ENCODE measurements around the gene HTR3E. TPM values are rescaled to one million over a fixed set of nuclear protein-coding genes. Genes with fewer than 3 reads are reported as not detected.
A peak's percentile ranks its signal among the peaks of the same experiment; 100 is the strongest.

Gene HTR3E
- total and polyA plus RNA-seq, 2 of the 13 experiments (the other 11 are each of a cell fraction or from before 2014, with no cell fraction given): not detected

DNA sequence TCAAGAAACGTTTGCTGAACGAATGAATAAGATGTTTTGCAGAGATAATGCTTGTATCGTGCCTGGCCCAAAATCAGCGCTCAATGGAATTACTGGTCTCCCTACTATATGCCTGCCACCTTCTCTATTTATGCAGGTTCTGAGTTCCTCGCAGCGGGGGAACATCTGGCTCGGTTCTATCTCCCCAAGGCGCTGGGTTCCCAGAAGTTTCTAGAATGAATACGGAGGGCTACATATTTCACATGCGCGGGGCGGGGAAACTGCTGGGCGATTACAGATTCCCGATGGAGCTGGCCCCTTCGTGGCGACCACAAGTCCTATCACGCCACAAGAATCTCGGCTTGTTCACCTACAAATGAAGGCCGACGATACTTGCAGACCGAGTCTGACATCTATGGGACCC is 37.9 kb downstream of the HTR3E start (continued):
- TF ChIP-seq HDAC2 (CRISPR knock-in tag; IDR thresholded peaks at IDR 0.05) (no peak), ADNP (CRISPR knock-in tag; IDR thresholded peaks at IDR 0.05) (no peak), ZNF749 (CRISPR knock-in tag; IDR thresholded peaks at IDR 0.05; ENCODE audit: borderline replicate concordance) (0 out of 2 replicates have a peak, but pooled peaks have one; percentile 41), PRMT3 (CRISPR knock-in tag; IDR thresholded peaks at IDR 0.05; ENCODE audit: borderline replicate concordance, low read depth) (no peak), SP1 (IDR thresholded peaks at IDR 0.05) (no peak), SP1 (CRISPR knock-in tag; IDR thresholded peaks at IDR 0.05) (no peak), CCAR2 (optimal IDR thresholded peaks at IDR 0.05; ENCODE audit: low read depth, low read length) (no peak), DPF2 (CRISPR knock-in tag; IDR thresholded peaks at IDR 0.05; ENCODE audit: borderline replicate concordance, low read depth) (no peak), KAT7 (CRISPR knock-in tag; IDR thresholded peaks at IDR 0.05; ENCODE audit: borderline replicate concordance) (no peak), MED13 (CRISPR knock-in tag; IDR thresholded peaks at IDR 0.05) (peak; percentile 32; the same call in 1 of the 2 replicates), NCOA5 (CRISPR knock-in tag; IDR thresholded peaks at IDR 0.05) (no peak), CAMTA2 (CRISPR knock-in tag; IDR thresholded peaks at IDR 0.05; ENCODE audit: borderline replicate concordance) (no peak), ZMYM4 (CRISPR knock-in tag; IDR thresholded peaks at IDR 0.05) (no peak), ZZZ3 (CRISPR knock-in tag; IDR thresholded peaks at IDR 0.05; ENCODE audit: borderline replicate concordance) (no peak), ZNF780A (CRISPR knock-in tag; IDR thresholded peaks at IDR 0.05) (0 out of 2 replicates have a peak, but pooled peaks have one; percentile 10), ZNF674 (CRISPR knock-in tag; IDR thresholded peaks at IDR 0.05; ENCODE audit: low read depth) (no peak), TEAD2 (CRISPR knock-in tag; IDR thresholded peaks at IDR 0.05) (no peak)
- TF ChIP-seq, protein P1, sequence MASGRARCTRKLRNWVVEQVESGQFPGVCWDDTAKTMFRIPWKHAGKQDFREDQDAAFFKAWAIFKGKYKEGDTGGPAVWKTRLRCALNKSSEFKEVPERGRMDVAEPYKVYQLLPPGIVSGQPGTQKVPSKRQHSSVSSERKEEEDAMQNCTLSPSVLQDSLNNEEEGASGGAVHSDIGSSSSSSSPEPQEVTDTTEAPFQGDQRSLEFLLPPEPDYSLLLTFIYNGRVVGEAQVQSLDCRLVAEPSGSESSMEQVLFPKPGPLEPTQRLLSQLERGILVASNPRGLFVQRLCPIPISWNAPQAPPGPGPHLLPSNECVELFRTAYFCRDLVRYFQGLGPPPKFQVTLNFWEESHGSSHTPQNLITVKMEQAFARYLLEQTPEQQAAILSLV (CRISPR knock-in tag; IDR thresholded peaks at IDR 0.05; ENCODE audit: borderline replicate concordance): no peak
- TF ChIP-seq, protein P2, sequence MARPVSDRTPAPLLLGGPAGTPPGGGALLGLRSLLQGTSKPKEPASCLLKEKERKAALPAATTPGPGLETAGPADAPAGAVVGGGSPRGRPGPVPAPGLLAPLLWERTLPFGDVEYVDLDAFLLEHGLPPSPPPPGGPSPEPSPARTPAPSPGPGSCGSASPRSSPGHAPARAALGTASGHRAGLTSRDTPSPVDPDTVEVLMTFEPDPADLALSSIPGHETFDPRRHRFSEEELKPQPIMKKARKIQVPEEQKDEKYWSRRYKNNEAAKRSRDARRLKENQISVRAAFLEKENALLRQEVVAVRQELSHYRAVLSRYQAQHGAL (CRISPR knock-in tag; IDR thresholded peaks at IDR 0.05; ENCODE audit: not compliant biosample characterization): no peak
- TF ChIP-seq, protein P3, sequence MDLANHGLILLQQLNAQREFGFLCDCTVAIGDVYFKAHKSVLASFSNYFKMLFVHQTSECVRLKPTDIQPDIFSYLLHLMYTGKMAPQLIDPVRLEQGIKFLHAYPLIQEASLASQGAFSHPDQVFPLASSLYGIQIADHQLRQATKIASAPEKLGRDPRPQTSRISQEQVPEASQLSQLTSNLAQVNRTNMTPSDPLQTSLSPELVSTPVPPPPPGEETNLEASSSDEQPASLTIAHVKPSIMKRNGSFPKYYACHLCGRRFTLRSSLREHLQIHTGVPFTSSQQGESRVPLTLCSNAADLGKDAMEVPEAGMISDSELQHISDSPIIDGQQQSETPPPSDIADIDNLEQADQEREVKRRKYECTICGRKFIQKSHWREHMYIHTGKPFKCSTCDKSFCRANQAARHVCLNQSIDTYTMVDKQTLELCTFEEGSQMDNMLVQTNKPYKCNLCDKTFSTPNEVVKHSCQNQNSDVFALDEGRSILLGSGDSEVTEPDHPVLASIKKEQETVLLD (CRISPR knock-in tag; IDR thresholded peaks at IDR 0.05; ENCODE audit: low read depth): 0 out of 2 replicates have a peak, but pooled peaks have one; percentile 3
- TF ChIP-seq, protein P4, sequence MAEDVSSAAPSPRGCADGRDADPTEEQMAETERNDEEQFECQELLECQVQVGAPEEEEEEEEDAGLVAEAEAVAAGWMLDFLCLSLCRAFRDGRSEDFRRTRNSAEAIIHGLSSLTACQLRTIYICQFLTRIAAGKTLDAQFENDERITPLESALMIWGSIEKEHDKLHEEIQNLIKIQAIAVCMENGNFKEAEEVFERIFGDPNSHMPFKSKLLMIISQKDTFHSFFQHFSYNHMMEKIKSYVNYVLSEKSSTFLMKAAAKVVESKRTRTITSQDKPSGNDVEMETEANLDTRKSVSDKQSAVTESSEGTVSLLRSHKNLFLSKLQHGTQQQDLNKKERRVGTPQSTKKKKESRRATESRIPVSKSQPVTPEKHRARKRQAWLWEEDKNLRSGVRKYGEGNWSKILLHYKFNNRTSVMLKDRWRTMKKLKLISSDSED (CRISPR knock-in tag; IDR thresholded peaks at IDR 0.05): no peak
- TF ChIP-seq, protein P5, sequence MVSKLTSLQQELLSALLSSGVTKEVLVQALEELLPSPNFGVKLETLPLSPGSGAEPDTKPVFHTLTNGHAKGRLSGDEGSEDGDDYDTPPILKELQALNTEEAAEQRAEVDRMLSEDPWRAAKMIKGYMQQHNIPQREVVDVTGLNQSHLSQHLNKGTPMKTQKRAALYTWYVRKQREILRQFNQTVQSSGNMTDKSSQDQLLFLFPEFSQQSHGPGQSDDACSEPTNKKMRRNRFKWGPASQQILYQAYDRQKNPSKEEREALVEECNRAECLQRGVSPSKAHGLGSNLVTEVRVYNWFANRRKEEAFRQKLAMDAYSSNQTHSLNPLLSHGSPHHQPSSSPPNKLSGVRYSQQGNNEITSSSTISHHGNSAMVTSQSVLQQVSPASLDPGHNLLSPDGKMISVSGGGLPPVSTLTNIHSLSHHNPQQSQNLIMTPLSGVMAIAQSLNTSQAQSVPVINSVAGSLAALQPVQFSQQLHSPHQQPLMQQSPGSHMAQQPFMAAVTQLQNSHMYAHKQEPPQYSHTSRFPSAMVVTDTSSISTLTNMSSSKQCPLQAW (CRISPR knock-in tag; IDR thresholded peaks at IDR 0.05): no peak

All from HepG2 (cell line).